Measurements from ENCODE around the gene FGD3. TPM values are rescaled to one million over a fixed set of nuclear protein-coding genes. Genes with fewer than 3 reads are reported as not detected.

FGD3 gene
- total and polyA plus RNA-seq, 9 of the 15 experiments (the other 6 are each of a cell fraction or from before 2014, with no cell fraction given), result 0.07 to 1.3 (median 0.29) TPM

DNA sequence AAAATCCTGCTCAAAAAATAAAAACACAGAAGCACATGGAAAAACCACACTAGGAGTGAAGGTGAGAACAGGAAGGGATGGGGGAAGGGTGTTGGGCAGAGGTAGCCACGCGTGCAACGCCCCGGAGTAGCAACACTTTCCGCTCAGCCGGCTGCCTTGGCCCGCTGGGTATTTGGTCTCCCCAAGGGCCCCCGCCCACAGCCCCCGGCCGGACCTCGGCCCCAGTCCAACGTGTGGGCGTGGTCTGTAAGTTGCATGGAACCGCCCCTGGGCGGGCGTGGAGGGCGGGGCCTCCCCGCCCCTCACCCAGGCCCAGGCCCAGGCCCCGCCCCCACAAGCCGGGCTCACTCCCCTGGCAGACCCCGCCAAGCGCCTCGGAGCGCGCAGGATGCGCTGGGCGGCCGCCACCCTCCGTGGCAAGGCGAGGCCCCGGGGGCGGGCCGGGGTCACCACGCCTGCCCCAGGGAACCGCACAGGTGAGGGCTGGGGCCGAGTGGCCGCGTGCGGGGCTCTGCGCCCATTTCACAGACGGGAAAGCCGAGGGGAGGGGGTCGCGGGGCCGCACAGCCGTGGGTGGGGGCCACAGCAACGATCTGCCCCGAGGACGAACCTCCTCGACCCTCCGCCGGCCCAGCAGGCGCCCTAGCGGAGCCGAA, 111.2 kb downstream of the FGD3 start, which contains the start of gene SUSD3 (continued):
- TF ChIP-seq, protein P1, sequence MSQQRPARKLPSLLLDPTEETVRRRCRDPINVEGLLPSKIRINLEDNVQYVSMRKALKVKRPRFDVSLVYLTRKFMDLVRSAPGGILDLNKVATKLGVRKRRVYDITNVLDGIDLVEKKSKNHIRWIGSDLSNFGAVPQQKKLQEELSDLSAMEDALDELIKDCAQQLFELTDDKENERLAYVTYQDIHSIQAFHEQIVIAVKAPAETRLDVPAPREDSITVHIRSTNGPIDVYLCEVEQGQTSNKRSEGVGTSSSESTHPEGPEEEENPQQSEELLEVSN (IDR thresholded peaks at IDR 0.05; ENCODE audit: borderline replicate concordance in 1 of 2, extremely low read depth in 1 of 2, insufficient read depth in 1 of 2, insufficient read length in 1 of 2, low read depth in 1 of 2, low read length in 1 of 2, poor library complexity in 1 of 2, severe bottlenecking in 1 of 2), result peak in 1 of 2 experiments; percentile 30
- TF ChIP-seq ERF (CRISPR knock-in tag; IDR thresholded peaks at IDR 0.05) (no peak), HNRNPL (IDR thresholded peaks at IDR 0.05; ENCODE audit: low read depth, low read length) (0 out of 2 replicates have a peak, but pooled peaks have one; percentile 61), JUNB (CRISPR knock-in tag; conservative IDR thresholded peaks at IDR 0.05) (no peak), POLR2AphosphoS5 (IDR thresholded peaks at IDR 0.05; ENCODE audit: control insufficient read depth, insufficient read depth, low read depth, low read length) (no peak), MYC (IDR thresholded peaks at IDR 0.05; ENCODE audit: low read depth, low read length) (peak; percentile 36; the same call in 1 of the 2 replicates), MYC (CRISPR knock-in tag; IDR thresholded peaks at IDR 0.05; ENCODE audit: borderline replicate concordance, low read depth) (no peak), NRF1 (conservative IDR thresholded peaks at IDR 0.05 in 1 of 2, IDR thresholded peaks at IDR 0.05 in 1 of 2) (peak in 1 of 2 experiments; percentile 13; a peak in 3 of 4 replicates), TBP (optimal IDR thresholded peaks at IDR 0.05; ENCODE audit: low read depth, low read length) (peak; percentile 44), HDAC3 (IDR thresholded peaks at IDR 0.05; ENCODE audit: borderline replicate concordance, partially characterized antibody) (no peak)
- TF ChIP-seq, protein P2, sequence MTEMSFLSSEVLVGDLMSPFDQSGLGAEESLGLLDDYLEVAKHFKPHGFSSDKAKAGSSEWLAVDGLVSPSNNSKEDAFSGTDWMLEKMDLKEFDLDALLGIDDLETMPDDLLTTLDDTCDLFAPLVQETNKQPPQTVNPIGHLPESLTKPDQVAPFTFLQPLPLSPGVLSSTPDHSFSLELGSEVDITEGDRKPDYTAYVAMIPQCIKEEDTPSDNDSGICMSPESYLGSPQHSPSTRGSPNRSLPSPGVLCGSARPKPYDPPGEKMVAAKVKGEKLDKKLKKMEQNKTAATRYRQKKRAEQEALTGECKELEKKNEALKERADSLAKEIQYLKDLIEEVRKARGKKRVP (CRISPR knock-in tag; IDR thresholded peaks at IDR 0.05), result no peak
- TF ChIP-seq, protein P3, sequence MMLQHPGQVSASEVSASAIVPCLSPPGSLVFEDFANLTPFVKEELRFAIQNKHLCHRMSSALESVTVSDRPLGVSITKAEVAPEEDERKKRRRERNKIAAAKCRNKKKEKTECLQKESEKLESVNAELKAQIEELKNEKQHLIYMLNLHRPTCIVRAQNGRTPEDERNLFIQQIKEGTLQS (IDR thresholded peaks at IDR 0.05), result no peak
- TF ChIP-seq, protein P3 (CRISPR knock-in tag; conservative IDR thresholded peaks at IDR 0.05), result no peak
- TF ChIP-seq, protein P4, sequence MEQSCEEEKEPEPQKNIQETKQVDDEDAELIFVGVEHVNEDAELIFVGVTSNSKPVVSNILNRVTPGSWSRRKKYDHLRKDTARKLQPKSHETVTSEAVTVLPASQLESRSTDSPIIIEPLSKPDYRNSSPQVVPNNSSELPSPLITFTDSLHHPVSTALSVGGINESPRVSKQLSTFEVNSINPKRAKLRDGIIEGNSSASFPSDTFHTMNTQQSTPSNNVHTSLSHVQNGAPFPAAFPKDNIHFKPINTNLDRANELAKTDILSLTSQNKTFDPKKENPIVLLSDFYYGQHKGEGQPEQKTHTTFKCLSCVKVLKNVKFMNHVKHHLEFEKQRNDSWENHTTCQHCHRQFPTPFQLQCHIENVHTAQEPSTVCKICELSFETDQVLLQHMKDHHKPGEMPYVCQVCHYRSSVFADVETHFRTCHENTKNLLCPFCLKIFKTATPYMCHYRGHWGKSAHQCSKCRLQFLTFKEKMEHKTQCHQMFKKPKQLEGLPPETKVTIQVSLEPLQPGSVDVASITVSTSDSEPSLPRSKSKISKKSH (CRISPR knock-in tag; IDR thresholded peaks at IDR 0.05), result no peak
- TF ChIP-seq, protein P5, sequence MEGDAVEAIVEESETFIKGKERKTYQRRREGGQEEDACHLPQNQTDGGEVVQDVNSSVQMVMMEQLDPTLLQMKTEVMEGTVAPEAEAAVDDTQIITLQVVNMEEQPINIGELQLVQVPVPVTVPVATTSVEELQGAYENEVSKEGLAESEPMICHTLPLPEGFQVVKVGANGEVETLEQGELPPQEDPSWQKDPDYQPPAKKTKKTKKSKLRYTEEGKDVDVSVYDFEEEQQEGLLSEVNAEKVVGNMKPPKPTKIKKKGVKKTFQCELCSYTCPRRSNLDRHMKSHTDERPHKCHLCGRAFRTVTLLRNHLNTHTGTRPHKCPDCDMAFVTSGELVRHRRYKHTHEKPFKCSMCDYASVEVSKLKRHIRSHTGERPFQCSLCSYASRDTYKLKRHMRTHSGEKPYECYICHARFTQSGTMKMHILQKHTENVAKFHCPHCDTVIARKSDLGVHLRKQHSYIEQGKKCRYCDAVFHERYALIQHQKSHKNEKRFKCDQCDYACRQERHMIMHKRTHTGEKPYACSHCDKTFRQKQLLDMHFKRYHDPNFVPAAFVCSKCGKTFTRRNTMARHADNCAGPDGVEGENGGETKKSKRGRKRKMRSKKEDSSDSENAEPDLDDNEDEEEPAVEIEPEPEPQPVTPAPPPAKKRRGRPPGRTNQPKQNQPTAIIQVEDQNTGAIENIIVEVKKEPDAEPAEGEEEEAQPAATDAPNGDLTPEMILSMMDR (IDR thresholded peaks at IDR 0.05 in 2 of 3, conservative IDR thresholded peaks at IDR 0.05 in 1 of 3; ENCODE audit: insufficient read depth in 2 of 3, low read depth in 1 of 3, low read length in 3 of 3), result no peak
- TF ChIP-seq, protein P6, sequence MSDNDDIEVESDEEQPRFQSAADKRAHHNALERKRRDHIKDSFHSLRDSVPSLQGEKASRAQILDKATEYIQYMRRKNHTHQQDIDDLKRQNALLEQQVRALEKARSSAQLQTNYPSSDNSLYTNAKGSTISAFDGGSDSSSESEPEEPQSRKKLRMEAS (CRISPR knock-in tag; IDR thresholded peaks at IDR 0.05), result peak; percentile 69
- TF ChIP-seq, protein P7, sequence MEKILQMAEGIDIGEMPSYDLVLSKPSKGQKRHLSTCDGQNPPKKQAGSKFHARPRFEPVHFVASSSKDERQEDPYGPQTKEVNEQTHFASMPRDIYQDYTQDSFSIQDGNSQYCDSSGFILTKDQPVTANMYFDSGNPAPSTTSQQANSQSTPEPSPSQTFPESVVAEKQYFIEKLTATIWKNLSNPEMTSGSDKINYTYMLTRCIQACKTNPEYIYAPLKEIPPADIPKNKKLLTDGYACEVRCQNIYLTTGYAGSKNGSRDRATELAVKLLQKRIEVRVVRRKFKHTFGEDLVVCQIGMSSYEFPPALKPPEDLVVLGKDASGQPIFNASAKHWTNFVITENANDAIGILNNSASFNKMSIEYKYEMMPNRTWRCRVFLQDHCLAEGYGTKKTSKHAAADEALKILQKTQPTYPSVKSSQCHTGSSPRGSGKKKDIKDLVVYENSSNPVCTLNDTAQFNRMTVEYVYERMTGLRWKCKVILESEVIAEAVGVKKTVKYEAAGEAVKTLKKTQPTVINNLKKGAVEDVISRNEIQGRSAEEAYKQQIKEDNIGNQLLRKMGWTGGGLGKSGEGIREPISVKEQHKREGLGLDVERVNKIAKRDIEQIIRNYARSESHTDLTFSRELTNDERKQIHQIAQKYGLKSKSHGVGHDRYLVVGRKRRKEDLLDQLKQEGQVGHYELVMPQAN (IDR thresholded peaks at IDR 0.05; ENCODE audit: borderline replicate concordance), result no peak

All from K562 (cell line).